ENCODE results near the gene TNFRSF12A. TPM values are rescaled to one million over a fixed set of nuclear protein-coding genes. Genes with fewer than 3 reads are reported as not detected.

TNFRSF12A gene
- total and polyA plus RNA-seq, 2 of the 8 experiments (the other 6 are each of a cell fraction or from before 2014, with no cell fraction given): 81.0 to 82.5 TPM

DNA sequence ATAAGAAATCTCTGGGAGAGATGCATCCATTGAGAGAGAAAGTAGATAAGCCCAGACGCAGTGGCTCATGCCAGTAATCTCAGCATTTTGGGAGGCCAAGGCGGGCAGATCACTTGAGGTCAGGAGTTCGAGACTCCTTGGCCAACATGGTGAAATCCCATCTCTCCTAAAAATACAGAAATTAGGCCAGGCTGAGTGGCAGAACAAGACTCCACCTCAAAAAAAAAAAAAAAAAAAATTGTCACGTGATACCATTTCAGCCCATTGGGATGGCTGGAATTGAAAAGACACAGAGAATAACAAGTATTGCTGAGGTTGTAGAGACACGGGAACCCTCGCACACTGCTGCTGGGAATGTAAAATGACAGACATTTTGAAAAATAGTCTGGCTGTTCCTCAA is 42.4 kb downstream of the TNFRSF12A start:
- Histone ChIP-seq H3K4ac (replicated peaks; ENCODE audit: insufficient read length, low read depth, low read length) (no peak overlapping the region), H3K9ac (replicated peaks in 1 of 4; ENCODE audit: extremely low read depth in 1 of 4, low read depth in 3 of 4, low read length in 3 of 4) (no peak overlapping the region), H2BK12ac (ENCODE audit: low read depth, low read length) (no peak overlapping the region), H4K8ac (ENCODE audit: extremely low read depth, insufficient read depth, low read length) (no peak overlapping the region), H3K18ac (ENCODE audit: extremely low read depth, low read length) (no peak overlapping the region), H4K20me1 (replicated peaks in 1 of 2; ENCODE audit: control insufficient read depth in 1 of 2, insufficient read depth in 2 of 2, low read length in 2 of 2) (peaks cover 2% of the 10 kb centered on the region in 2 experiments), H2AFZ (ENCODE audit: low read length) (no peak overlapping the region), H3K23me2 (ENCODE audit: low read depth, low read length) (peaks cover 6% of the 10 kb centered on the region; the same call in 1 of the 2 replicates), H4K91ac (replicated peaks; ENCODE audit: insufficient read length, low read length) (no peak overlapping the region), H2BK5ac (ENCODE audit: low read depth, low read length) (no peak overlapping the region), H3K9me3 (ENCODE audit: insufficient read depth in 2 of 2, low read depth in 1 of 2, low read length in 1 of 2) (no peaks in the 10 kb centered on the region), H3K79me2 (ENCODE audit: control insufficient read depth in 1 of 2, insufficient read depth in 2 of 2, low read length in 2 of 2) (no peaks in the 10 kb centered on the region), H3K4me2 (ENCODE audit: insufficient read depth in 1 of 2, low read depth in 2 of 2, low read length in 2 of 2) (no peak overlapping the region), H3K23ac (ENCODE audit: insufficient read length) (no peak overlapping the region), H3K56ac (replicated peaks; ENCODE audit: insufficient read length, low read depth, low read length) (no peak overlapping the region), H3K27me3 (replicated peaks in 1 of 4; ENCODE audit: control insufficient read depth in 3 of 4, extremely low read depth in 1 of 4, insufficient read depth in 3 of 4, low read length in 3 of 4) (no peaks in the 10 kb centered on the region; a peak in 1 of 7 replicates), H2BK20ac (ENCODE audit: low read length) (no peak overlapping the region), H2AK5ac (ENCODE audit: low read depth, low read length) (no peak overlapping the region), H3K14ac (ENCODE audit: insufficient read length) (no peak overlapping the region), H3K79me1 (ENCODE audit: low read depth, low read length) (no peaks in the 10 kb centered on the region), H4K5ac (ENCODE audit: insufficient read length, low read depth, low read length) (no peak overlapping the region), H2BK15ac (ENCODE audit: low read length) (no peak overlapping the region), H3K27ac (ENCODE audit: low read depth, low read length) (no peak overlapping the region), H3K4me3 (ENCODE audit: extremely low read depth in 1 of 4, insufficient read depth in 2 of 4, low read depth in 3 of 4, low read length in 4 of 4) (no peak overlapping the region), H3K36me3 (ENCODE audit: control insufficient read depth in 2 of 4, insufficient read depth in 4 of 4, low read length in 3 of 4) (no peaks in the 10 kb centered on the region), H3K4me1 (replicated peaks in 1 of 4; ENCODE audit: control insufficient read depth in 3 of 4, insufficient read depth in 4 of 4, low read length in 3 of 4) (peaks cover 4 to 11% (median 5%) of the 10 kb centered on the region in 4 experiments; a peak in 5 of 7 replicates), H2BK120ac (replicated peaks; ENCODE audit: low read depth, low read length) (no peak overlapping the region)
- WGBS, 2 experiments (ENCODE audit: extremely low coverage in 1 of 2, insufficient coverage in 1 of 2, insufficient read length in 1 of 2, insufficient replicate concordance in 2 of 2, low coverage in 1 of 2, low lambda C conversion rate in 2 of 2, missing lambda C conversion rate in 1 of 2): 88% methylated on average over 6 of the region's 6 CpGs; no CpG with 5 or more reads in 1 of the 2 experiments
- ChIA-PET CTCF (ENCODE audit: partially characterized antibody) (interaction anchor here (0.6 to 8.3 kb wide), 6 partner anchors 11 to 801 kb away, joined by 3 to 76 read pairs (median 4); partner anchors contain the start of gene ZSCAN10), POLR2A (ENCODE audit: partially characterized antibody) (interaction anchor here (1.0 to 12.7 kb wide), 6 partner anchors 12 to 43 kb away, joined by 3 to 140 read pairs (median 8); partner anchors contain the start of genes CLDN6, TNFRSF12A and ZSCAN10)
- no peak for DNase-seq (ENCODE audit: low read depth in 1 of 2, low spot score in 2 of 2)
- FAIRE-seq: no peak
- TF ChIP-seq CBX8 (IDR thresholded peaks at IDR 0.05; ENCODE audit: borderline replicate concordance, low read depth, low read length) (no peak), CHD2 (IDR thresholded peaks at IDR 0.05; ENCODE audit: low read length) (no peak), GTF2F1 (IDR thresholded peaks at IDR 0.05; ENCODE audit: borderline replicate concordance, low read depth, low read length) (no peak), RNF2 (IDR thresholded peaks at IDR 0.05; ENCODE audit: borderline replicate concordance, low read depth, low read length, missing control alignments, poor library complexity, severe bottlenecking) (no peak), PHF8 (conservative IDR thresholded peaks at IDR 0.05; ENCODE audit: low read depth, low read length) (no peak), FOSL1 (IDR thresholded peaks at IDR 0.05; ENCODE audit: insufficient read depth, low read depth, low read length) (no peak), HDAC6 (IDR thresholded peaks at IDR 0.05; ENCODE audit: low read depth, low read length) (no peak), BCL11A (IDR thresholded peaks at IDR 0.05; ENCODE audit: low read depth in 2 of 2, low read length in 2 of 2) (no peak)
- TF ChIP-seq, protein P1, sequence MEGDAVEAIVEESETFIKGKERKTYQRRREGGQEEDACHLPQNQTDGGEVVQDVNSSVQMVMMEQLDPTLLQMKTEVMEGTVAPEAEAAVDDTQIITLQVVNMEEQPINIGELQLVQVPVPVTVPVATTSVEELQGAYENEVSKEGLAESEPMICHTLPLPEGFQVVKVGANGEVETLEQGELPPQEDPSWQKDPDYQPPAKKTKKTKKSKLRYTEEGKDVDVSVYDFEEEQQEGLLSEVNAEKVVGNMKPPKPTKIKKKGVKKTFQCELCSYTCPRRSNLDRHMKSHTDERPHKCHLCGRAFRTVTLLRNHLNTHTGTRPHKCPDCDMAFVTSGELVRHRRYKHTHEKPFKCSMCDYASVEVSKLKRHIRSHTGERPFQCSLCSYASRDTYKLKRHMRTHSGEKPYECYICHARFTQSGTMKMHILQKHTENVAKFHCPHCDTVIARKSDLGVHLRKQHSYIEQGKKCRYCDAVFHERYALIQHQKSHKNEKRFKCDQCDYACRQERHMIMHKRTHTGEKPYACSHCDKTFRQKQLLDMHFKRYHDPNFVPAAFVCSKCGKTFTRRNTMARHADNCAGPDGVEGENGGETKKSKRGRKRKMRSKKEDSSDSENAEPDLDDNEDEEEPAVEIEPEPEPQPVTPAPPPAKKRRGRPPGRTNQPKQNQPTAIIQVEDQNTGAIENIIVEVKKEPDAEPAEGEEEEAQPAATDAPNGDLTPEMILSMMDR (IDR thresholded peaks at IDR 0.05; ENCODE audit: control extremely low read depth in 1 of 3, insufficient read depth in 1 of 3, low read depth in 1 of 3, low read length in 3 of 3): no peak
